Measurements from ENCODE around the gene SERPINA9. TPM values are rescaled to one million over a fixed set of nuclear protein-coding genes. Genes with fewer than 3 reads are reported as not detected.

SERPINA9 gene
- total and polyA plus RNA-seq, 7 donors: not detected

DNA sequence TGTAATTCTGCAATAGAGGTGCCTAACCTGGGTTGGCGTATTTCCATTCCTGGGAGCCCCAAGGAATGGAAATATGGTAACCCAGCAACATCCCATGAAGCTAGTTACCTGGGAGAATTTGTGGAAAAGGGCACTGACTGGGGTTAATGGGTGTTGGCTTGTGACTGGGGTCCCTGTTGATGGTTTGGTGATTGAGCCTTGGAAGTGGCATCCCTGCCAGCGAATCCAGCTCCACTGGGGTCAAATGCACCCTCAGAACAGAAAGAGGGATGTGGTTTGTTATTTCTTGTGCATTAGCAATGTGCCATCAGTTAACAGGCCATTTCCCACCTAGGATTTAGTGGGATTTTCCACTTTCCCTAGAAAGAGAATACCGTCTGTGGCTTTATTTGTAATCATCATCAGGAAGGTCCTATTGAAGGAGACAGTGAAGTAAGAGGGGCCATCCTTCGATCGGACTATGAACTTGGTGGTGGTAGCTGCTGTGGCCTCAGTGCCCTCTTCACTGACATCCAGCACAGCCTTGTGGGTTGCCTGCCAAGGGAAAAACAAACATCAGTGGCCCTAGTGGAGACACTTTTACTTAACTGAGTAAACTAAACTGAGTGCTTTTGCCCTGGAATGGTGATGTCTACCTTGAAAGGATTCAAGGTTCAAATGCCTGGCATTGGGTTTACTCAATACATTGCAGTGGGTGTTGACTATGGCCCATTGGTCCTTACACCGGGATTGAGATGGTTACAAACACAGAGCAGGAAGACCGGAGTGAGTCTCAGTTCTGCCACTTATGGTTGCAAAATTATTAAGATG lies 13.0 kb downstream of the SERPINA9 start:
- Histone ChIP-seq H3K9me3 (no peaks in the 10 kb centered on the region), H3K4me1 (no peaks in the 10 kb centered on the region), H3K36me3 (ENCODE audit: insufficient read depth in 1 of 2, low read depth in 1 of 2) (no peaks in the 10 kb centered on the region), H3K27me3 (ENCODE audit: insufficient read depth in 3 of 3, low read length in 2 of 3) (no peaks in the 10 kb centered on the region), H3K27ac (no peak overlapping the region), H3K4me3 (no peak overlapping the region)
- no peak for DNase-seq
- TF ChIP-seq, protein P1, sequence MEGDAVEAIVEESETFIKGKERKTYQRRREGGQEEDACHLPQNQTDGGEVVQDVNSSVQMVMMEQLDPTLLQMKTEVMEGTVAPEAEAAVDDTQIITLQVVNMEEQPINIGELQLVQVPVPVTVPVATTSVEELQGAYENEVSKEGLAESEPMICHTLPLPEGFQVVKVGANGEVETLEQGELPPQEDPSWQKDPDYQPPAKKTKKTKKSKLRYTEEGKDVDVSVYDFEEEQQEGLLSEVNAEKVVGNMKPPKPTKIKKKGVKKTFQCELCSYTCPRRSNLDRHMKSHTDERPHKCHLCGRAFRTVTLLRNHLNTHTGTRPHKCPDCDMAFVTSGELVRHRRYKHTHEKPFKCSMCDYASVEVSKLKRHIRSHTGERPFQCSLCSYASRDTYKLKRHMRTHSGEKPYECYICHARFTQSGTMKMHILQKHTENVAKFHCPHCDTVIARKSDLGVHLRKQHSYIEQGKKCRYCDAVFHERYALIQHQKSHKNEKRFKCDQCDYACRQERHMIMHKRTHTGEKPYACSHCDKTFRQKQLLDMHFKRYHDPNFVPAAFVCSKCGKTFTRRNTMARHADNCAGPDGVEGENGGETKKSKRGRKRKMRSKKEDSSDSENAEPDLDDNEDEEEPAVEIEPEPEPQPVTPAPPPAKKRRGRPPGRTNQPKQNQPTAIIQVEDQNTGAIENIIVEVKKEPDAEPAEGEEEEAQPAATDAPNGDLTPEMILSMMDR (IDR thresholded peaks at IDR 0.05): no peak
- intact Hi-C loops (cut with DNase I): no loop called here
- WGBS, 3 donors: 84 to 88% (median 87%) methylated on average over 7 of the region's 7 CpGs
- no peak for ATAC-seq

DNA sequence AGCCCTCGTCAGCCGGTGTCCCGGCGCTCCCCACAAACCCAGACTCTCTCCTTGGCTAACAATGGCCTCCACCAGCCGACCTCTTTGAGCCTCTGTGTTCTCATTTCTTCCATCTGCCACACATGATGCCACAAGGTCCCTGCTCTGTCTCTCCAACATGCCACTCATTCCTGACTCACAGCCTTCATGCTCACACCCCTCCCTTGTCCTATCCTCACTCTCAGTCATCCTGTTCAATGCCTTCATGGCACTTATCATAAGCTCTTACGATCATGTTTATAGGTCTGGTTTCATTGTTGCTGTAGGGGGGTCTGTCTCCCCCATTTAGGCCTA lies 13.8 kb downstream of the SERPINA9 start:
- TF ChIP-seq, protein P1 (IDR thresholded peaks at IDR 0.05): no peak
- H3K36me3 ChIP-seq (ENCODE audit: insufficient read depth in 1 of 2, low read depth in 1 of 2): no peaks in the 10 kb centered on the region
- H3K9me3 ChIP-seq: no peaks in the 10 kb centered on the region
- H3K4me3 ChIP-seq: no peak overlapping the region
- intact Hi-C loops (cut with DNase I): no loop called here
- DNase-seq (no peak), ATAC-seq (no peak)
- WGBS, 3 donors: 87 to 92% (median 88%) methylated on average over 6 of the region's 6 CpGs
- no peaks in the 10 kb centered on the region for H3K27me3 ChIP-seq (ENCODE audit: insufficient read depth in 3 of 3, low read length in 2 of 3)
- H3K4me1 ChIP-seq: no peaks in the 10 kb centered on the region
- H3K27ac ChIP-seq: no peak overlapping the region

DNA sequence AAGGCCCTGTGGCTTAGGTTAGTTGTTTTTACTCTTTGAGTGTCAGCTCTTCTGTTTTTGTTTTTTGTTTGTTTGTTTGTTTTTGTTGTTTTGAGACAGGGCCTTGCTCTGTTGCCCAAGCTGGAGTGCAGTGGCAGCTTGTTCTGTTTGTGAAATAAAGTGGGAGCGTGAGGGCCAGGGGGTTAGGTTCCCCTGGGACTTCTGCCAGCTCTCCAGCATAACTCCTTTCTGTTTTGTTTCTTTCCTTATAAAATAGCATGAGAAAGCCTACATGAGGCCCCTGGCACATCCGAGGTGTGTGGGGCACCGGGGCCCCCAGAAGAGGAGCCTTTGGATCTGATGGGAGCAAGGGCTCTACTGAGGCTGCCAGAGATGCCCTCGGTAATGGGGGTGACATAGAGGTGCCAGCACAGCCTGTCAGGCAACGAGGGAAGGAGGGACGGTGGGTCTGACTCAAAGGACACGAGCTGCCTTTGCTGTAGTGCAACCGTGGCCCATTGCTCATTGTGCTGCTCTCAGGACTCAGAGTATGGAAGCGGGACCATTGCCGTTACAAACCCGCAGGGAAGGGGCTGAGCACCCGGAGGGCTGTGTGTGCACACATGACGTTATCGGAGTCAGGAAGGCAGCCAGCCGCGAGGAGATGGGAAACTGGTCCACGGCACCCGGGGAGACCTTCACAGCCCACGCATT lies 14.3 kb downstream of the SERPINA9 start:
- Histone ChIP-seq H3K4me3 (no peak overlapping the region), H3K4me1 (no peaks in the 10 kb centered on the region), H3K9me3 (no peaks in the 10 kb centered on the region), H3K27ac (no peak overlapping the region), H3K36me3 (ENCODE audit: insufficient read depth in 1 of 2, low read depth in 1 of 2) (no peaks in the 10 kb centered on the region), H3K27me3 (ENCODE audit: insufficient read depth in 3 of 3, low read length in 2 of 3) (no peaks in the 10 kb centered on the region)
- DNase-seq (no peak), ATAC-seq (no peak)
- 75 to 83% (median 83%) methylated on average over 19 of the region's 19 CpGs for WGBS, 3 donors
- intact Hi-C loops (cut with DNase I): no loop called here
- TF ChIP-seq, protein P1 (IDR thresholded peaks at IDR 0.05): no peak

DNA sequence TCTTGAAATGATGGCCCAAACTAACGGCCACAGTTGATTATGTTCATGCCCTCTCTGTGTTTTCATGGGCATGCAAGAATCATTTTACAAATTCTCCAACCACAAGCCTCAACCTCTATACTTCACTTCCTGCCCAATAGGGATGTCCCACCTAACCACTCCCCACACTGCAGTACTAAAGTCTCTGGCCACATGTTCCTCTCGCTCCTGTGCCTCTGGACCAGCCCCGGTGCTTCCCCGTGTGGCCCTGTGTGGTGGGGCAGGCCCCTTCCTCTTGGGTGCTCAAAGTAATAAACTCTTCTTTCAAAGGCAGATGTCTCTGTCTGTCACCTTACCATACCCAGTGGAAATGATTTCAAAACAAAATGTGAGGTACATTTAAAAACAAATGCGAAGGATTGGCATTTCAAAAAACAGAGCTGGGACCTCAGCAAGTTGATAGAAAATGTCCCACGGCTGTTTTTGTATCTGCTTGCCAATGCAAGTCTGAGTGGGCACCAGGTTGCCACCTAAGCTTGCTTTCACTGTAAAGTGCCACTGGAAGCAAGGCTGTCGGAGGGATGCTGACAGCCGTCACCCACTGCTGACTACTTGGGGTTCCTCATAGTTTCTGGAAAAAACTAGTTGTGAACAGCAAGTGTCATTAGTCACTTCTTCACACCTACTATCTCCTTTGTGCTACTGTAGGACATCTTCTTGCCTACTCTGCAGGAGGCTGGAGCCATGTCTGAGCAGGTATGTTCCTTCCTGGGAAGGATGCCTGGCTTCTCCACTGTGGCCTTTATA lies 15.2 kb downstream of the SERPINA9 start:
- H3K4me1 ChIP-seq: no peaks in the 10 kb centered on the region
- H3K36me3 ChIP-seq (ENCODE audit: insufficient read depth in 1 of 2, low read depth in 1 of 2): no peaks in the 10 kb centered on the region
- 68 to 71% (median 69%) methylated on average over 8 of the region's 8 CpGs for WGBS, 3 donors
- no peak overlapping the region for H3K27ac ChIP-seq
- intact Hi-C loops (cut with DNase I): no loop called here
- H3K27me3 ChIP-seq (ENCODE audit: insufficient read depth in 3 of 3, low read length in 2 of 3): no peaks in the 10 kb centered on the region
- TF ChIP-seq, protein P1 (IDR thresholded peaks at IDR 0.05): no peak
- no peak overlapping the region for H3K4me3 ChIP-seq
- no peaks in the 10 kb centered on the region for H3K9me3 ChIP-seq
- ATAC-seq (no peak), DNase-seq (no peak)
